PC-9 (cell line): ENCODE results near the gene CFAP70. TPM values are rescaled to one million over a fixed set of nuclear protein-coding genes. Genes with fewer than 3 reads are reported as not detected.
"Not testable (repeated sequence)": the region's sequence is repeated elsewhere in the genome, so short reads cannot be mapped to it uniquely, and the experiment has no call there.

ENCODE experiments used
- BruUV-seq: library from RNA; stranded (reverse); fragments of 400-500 nt; replicated peaks from 2 replicates; lab custom pipeline; 2021; lab: Mats Ljungman, UMichigan
- CTCF ChIA-PET: fragments of 300-600 bp; sonication (Branson Sonifier 250); formaldehyde crosslinking; loops from one replicate; lab custom pipeline; 2022; ENCODE audit warnings: antibody characterized with exemption; lab: Charles Lee
- POLR2A ChIA-PET: fragments of 300-600 bp; sonication (Branson Sonifier 250); formaldehyde crosslinking; loops from one replicate; lab custom pipeline; 2022; ENCODE audit warnings: antibody characterized with exemption; ENCODE audit not compliant: unreplicated experiment; lab: Charles Lee
- DNase-seq, 2 experiments: peaks; one replicate each; pipeline versions ENCODE4 v3.0.0 to v3.0.0-alpha.2; 2015 to 2022; ENCODE audit warnings: mixed read lengths in 1 of 2
- H2AFZ ChIP-seq: fragments of 200-600 bp; sonication (generic); 2 replicates; pipeline ENCODE4 v1.8.1; 2017; ENCODE audit warnings: antibody characterized with exemption
- H3F3A ChIP-seq: fragments of 200-600 bp; sonication (generic); 2 replicates; pipeline ENCODE4 v1.8.1; 2017; ENCODE audit warnings: antibody characterized with exemption, mild to moderate bottlenecking, low read depth; ENCODE audit not compliant: insufficient read depth
- H3K27ac ChIP-seq: fragments of 200-600 bp; sonication (generic); 2 replicates; pipeline ENCODE4 v1.6.1; 2016; ENCODE audit warnings: mixed run types
- H3K27me3 ChIP-seq: fragments of 200-600 bp; sonication (generic); 2 replicates; pipeline ENCODE4 v1.6.1; 2016; ENCODE audit warnings: low read depth, mixed run types; ENCODE audit not compliant: insufficient read depth
- H3K36me3 ChIP-seq: fragments of 200-600 bp; sonication (generic); 2 replicates; pipeline ENCODE4 v1.6.1; 2016; ENCODE audit warnings: low read depth, mixed run types
- H3K4me1 ChIP-seq: fragments of 200-600 bp; sonication (generic); replicated peaks from 2 replicates; pipeline ENCODE4 v1.6.1; 2016; ENCODE audit warnings: mixed run types; ENCODE audit not compliant: insufficient read depth
- H3K4me2 ChIP-seq: fragments of 200-600 bp; sonication (generic); 2 replicates; pipeline ENCODE4 v1.6.1; 2017; ENCODE audit warnings: mixed run types
- H3K4me3 ChIP-seq: fragments of 200-600 bp; sonication (generic); 2 replicates; pipeline ENCODE4 v1.6.1; 2016; ENCODE audit warnings: mixed run types
- H3K79me2 ChIP-seq: fragments of 200-600 bp; sonication (generic); 2 replicates; pipeline ENCODE4 v1.6.1; 2017; ENCODE audit warnings: low read depth, mixed run types
- H3K9me2 ChIP-seq: fragments of 200-600 bp; sonication (generic); 2 replicates; pipeline ENCODE4 v1.8.1; 2017; ENCODE audit warnings: mild to moderate bottlenecking; ENCODE audit not compliant: insufficient read depth
- H3K9me3 ChIP-seq: fragments of 200-600 bp; sonication (generic); 2 replicates; pipeline ENCODE4 v1.8.1; 2016; ENCODE audit warnings: low read depth; ENCODE audit not compliant: insufficient read depth
- H4K20me1 ChIP-seq: fragments of 200-600 bp; sonication (generic); 2 replicates; pipeline ENCODE4 v1.8.1; 2017; ENCODE audit not compliant: insufficient read depth
- CTCF ChIP-seq: fragments of 200-600 bp; sonication (generic); conservative IDR thresholded peaks from 2 replicates; pipeline ENCODE4 v1.6.1; 2017; ENCODE audit warnings: mixed run types, antibody characterized with exemption, mild to moderate bottlenecking, moderate library complexity
- EZH2 ChIP-seq: fragments of 200-600 bp; sonication (generic); IDR thresholded peaks from 2 replicates; pipeline ENCODE4 v1.8.0; 2017; ENCODE audit warnings: antibody characterized with exemption, low read depth
- intact Hi-C: fragments of 100-400 bp; cut with micrococcal nuclease; formaldehyde crosslinking; loops from one replicate; pipeline ENCODE4 v1.10.0; 2022; ENCODE audit not compliant: unreplicated experiment
- total RNA-seq: library from RNA; stranded (reverse); gene quantifications from 2 replicates; pipeline ENCODE4 v1.2.3, GENCODE V29; 2021

CFAP70 gene
- total RNA-seq, 1 experiment from 2014 or later: 4.1 TPM

GRCh38 chr10:73261362-73261995 lies 97.2 kb downstream of the CFAP70 start:
- Histone ChIP-seq H3K27ac (peak overlapping the region; percentile 91), H4K20me1 (no peaks in the 10 kb centered on the region), H3K36me3 (no peaks in the 10 kb centered on the region), H3K9me2 (no peaks in the 10 kb centered on the region), H3K4me3 (no peak overlapping the region), H3K9me3 (peaks cover 7% of the 10 kb centered on the region), H3K27me3 (no peaks in the 10 kb centered on the region), H3K79me2 (no peaks in the 10 kb centered on the region), H3F3A (peaks cover 11% of the 10 kb centered on the region), H3K4me1 (peaks cover 20% of the 10 kb centered on the region), H3K4me2 (no peak overlapping the region), H2AFZ (no peak overlapping the region)
- intact Hi-C loops: no loop called here
- ChIA-PET POLR2A (no interaction called here), CTCF (no interaction called here)
- TF ChIP-seq EZH2: no peak
- TF ChIP-seq CTCF: no peak
- DNase-seq: no peak
- no TSS peak for BruUV-seq

GRCh38 chr10:73258612-73259011 lies 100.1 kb downstream of the CFAP70 start:
- peaks cover 27% of the 10 kb centered on the region for H3K4me1 ChIP-seq
- BruUV-seq, DNase-seq, H2AFZ ChIP-seq, H3K27me3 ChIP-seq, intact Hi-C loops, H3K27ac ChIP-seq, H3K9me3 ChIP-seq, H3K4me3 ChIP-seq, CTCF ChIA-PET, H3K36me3 ChIP-seq, POLR2A ChIA-PET, H4K20me1 ChIP-seq, H3K9me2 ChIP-seq, H3K4me2 ChIP-seq: not testable (repeated sequence)
- peaks cover 12% of the 10 kb centered on the region for H3K79me2 ChIP-seq
- peaks cover 11% of the 10 kb centered on the region for H3F3A ChIP-seq

- H3K9me3 ChIP-seq: no peaks in the 10 kb centered on the region
- peaks cover 22% of the 10 kb centered on the region; the same call in 1 of the 2 replicates for H3K36me3 ChIP-seq
- POLR2A ChIA-PET: interaction anchor here (0.7 kb wide), 1 partner anchor 558 kb away, joined by 3 read pairs; no protein-coding TSS in a partner anchor
- H2AFZ ChIP-seq: peak overlapping the region; percentile 93
- peak overlapping the region; percentile 70 for H3K4me3 ChIP-seq
- no peaks in the 10 kb centered on the region for H3K9me2 ChIP-seq
- peaks cover 44% of the 10 kb centered on the region for H3F3A ChIP-seq
- CTCF ChIA-PET: interaction anchor here (0.6 to 1.4 kb wide), 3 partner anchors 8 to 482 kb away, joined by 3 to 6 read pairs (median 3); no protein-coding TSS in a partner anchor
- DNase-seq: peak in 1 of 2 experiments; percentile 44
- H4K20me1 ChIP-seq: no peaks in the 10 kb centered on the region
- peak overlapping the region; percentile 80 for H3K27ac ChIP-seq
- H3K79me2 ChIP-seq: peaks cover 56% of the 10 kb centered on the region
- no TSS peak for BruUV-seq
- TF ChIP-seq CTCF (peak; percentile 2; the same call in 1 of the 2 replicates), EZH2 (no peak)
- peak overlapping the region; percentile 98 for H3K4me2 ChIP-seq
- intact Hi-C loops: no loop called here
- peaks cover 31% of the 10 kb centered on the region for H3K4me1 ChIP-seq
- H3K27me3 ChIP-seq: no peaks in the 10 kb centered on the region
Measured at GRCh38 chr10:73253225-73253555, 105.5 kb downstream of the CFAP70 start.
